Amygdala (tissue), 56 donors: ENCODE data around the gene TBX21.

Experiments
- DNase-seq, 56 donors: peaks; one replicate each; lab custom pipeline; 2025; lab: John Stamatoyannopoulos, UW

The TBX21 gene

DNA sequence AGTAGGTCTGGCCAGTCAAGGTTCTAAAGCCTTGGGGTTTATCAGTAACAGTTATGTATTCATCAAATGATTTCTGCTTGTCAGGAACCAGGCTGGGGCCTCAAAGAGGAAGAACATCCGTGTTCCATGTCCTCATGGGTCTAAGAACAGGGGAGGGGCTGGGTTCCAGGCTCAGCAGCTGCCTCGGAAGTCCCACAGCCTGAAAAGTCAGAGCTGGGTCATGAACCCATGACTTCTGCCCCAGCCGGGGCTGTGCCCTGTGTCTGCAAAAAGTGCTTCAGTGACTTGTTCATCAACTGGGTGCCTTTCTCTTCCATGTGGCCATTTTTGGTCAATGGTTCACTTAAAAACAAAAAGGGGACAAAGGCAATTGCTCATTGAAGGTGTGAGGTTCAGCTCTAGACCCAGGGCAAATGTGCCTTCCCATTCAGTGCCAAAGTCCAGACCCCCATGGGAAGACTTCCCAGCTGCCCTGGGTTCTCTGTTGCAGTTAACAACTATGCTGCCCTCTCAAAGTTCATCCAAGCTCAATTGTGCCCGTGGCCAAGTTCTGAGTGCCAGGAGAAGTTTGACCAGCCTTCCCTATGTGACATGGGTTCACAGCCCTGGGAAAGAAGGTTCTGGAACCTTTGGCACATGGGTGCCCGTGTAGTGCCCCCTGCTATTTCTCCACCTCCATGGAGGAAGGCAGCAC is 20.6 kb upstream of the TBX21 start:
- no peak for DNase-seq

DNA sequence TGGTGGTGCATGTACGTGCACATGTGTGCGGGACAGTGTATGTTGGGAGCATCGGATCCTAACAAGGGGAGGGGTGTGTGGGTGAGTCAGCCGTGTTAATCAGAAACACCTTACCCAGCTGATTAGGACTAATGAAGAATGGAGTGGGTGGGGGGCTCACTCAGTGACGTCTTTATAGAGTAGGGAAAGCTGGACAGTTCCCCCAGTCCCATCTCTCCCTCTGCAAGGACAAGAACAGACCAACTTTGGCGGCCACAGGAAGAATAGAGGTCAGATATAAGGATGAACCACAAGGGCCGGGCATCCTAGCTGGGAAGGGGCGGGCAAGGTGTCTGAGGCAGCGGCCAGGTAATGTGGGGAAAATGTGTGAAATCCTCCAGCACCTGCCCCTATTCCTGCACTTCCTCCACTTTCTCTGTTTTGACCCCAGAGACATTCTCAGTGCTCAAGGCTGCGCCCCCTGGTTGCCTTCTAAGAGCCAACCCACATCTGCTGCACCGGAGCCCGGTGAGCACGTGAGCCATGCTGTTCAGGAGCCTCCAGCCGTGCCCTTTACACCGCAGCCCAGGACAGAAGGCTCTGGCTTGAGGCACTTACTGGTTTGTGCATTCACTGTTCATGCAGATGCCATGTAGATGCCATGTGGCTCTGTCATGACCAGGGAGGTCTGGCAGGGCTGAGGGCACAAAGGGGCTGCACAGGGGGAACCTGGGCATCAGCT is 18.9 kb upstream of the TBX21 start:
- no peak for DNase-seq

GRCh38 chr17:47714773-47715396 is 18.2 kb upstream of the TBX21 start:
- DNase-seq: no peak

DNA sequence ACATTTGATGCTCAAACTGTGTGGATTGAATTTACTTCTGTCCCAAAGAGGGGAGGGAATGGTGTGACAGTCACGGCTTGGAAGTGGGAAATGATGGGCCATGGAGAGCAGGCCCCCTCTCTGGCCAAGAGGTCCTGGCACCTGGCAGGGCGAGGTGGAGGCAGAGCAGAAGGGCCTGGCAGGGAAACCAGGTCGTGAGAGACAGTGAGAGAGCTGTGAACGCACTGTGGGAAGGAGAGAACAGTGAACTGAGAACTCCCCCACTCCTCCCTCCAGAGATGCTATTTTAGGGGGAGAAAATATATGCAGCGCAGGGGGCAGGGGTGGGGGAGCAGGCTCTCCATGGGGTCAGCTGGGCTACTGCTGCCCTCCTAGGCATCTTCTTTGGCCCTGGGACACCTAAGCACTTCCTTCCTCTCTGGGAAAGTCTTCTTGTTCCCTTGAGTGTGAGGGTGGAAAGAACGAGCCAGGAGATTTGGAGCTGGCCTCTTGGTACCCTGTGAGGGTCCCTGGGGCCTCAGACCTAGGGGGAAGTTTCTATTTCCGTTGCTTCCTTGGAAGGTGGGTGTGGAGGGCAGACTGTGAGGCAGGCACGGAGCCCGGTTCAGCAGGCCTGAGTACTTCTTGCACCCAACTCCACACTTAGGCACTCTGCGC is 17.2 kb upstream of the TBX21 start:
- no peak for DNase-seq

DNA sequence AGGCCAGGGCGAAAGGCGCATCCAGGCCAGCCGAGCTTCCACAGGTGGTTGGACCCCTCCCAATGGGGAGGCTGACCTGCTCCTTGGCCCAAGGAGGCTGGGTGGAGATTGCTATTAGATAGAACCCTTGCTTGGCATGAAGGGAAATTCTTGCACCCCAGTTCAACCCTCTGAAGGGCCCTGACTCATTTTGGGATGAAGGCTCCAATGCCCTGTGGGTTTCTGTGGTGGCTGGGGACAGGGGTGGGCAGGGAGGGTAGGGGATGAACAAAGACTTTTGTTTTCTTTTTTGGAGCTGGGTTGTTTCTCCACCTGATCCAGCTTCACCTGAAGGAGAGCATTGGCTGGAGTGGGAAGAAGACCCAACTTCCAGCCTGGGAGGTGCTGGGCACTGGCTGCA is 16.7 kb upstream of the TBX21 start:
- DNase-seq: no peak

DNA sequence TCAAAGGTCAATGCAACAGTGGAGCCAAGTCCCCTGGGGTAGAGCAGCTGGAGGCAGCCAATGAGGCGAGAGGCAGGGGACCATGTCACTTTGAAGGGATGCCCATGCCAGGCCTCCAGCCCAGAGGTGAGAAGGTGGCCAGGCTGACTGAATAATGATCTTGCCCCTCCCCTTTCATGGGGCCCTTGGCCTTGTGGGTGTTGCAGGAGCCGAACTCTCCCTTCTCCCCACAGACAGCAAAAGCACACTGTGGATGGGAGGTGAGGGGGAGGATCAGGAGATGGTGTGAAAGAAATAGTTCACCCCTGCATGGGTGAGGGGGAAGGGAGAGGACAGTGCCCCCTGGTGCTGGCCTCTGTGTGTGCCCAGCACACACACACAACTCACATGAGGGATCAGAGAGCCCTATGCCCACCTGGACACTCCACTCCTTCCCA is 15.8 kb upstream of the TBX21 start:
- DNase-seq: no peak

DNA sequence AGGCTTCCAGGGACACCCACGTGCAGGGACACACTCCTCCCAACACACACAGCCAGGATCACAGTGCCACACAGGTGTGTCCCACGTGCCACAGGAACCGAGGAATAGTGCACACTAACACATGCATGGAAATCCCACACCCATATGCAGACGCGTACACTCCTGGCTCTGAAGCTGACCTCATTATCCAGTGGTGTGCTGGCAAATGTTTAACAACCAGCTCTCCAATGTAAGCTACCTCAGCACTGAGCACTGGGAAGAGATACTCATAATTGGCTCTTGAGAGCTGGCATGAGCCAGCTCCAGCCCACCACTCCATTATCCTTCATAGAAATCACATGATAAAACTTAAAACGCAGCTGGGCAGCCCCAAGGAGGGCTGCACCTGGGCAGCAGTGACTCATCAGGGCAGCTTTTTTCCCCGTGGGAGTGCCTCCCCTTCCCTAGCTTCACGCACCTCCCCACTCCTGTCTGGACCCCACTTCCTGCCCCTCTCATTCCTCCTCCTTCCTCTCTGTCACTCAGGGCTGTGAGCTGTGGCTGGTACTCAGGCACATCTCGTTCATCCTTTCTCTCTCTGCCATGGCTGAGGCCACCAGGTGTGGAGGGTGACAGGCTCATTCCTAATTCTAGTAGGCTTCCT is 14.9 kb upstream of the TBX21 start:
- no peak for DNase-seq

DNA sequence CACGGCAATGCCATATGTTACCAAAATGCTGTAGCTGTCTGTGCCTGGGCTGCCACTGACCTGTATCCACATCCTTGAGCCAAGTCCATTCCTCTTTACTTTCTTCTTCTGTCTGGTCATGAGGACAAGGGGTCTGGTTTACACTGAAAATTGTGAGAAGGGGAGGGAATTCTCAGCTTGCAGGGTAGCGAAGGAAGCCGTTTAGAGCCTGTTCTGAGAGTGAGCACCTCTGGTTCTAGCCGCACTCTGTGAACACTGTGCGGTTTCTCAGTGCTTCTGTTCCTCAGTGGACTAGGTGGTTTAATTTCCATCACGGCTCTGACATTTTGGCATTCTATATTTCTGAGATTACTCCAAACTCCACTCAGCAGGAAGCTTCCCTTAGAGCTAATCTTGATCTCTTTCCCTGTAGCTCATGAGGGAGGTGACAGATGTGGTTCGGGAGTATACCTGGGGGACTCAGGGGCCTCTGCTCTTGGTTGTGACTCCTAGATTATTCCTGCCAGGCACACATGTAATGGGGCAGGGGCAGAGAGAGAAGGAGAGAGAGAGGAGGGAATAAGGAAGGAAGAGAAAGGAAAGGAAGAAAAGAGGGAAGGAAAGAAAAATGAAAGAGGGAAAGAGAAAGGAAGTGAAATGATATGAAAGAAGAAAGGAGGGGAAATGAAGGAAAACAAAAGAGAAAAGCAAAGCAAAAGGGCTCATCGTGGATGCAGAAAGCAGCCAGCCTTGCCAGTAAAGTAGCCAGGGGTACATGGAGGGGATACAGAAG is 14.2 kb upstream of the TBX21 start:
- DNase-seq: no peak

DNA sequence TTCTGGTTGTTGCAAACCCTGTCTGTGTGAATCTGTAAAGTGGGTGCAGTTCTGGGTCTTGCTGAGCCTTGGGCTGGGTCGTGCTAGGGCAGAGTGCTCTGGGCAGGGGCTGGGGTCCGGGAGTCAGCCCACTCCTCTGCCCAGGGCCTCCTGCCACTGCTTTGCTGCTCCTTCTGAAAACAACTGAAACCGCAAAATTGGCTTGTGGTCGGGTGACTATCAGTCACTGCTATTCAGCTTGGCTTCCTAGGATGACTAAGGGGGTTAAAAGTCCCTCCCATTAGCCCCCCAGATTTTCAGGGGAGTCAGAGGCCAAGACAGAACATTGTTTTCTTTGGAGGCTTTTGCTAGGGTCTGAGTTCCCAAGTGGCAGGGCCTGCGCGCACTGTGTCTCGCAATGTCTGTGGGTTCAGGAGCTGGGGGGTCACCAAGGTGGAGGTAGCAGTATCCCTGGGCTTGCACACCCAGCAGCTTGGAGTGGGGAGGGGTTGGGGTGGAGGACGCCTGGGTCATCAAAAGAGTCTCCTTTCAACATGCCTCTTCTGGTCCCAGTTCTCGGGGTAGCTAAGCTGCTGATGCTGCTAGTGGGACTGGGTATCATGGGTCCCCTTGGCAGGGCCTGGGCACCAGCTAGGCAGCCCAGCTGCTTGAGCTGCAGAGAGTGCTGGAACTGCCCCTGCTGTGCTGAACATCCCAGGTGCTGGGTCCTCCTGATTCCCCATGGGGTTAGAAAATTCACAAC is 13.5 kb upstream of the TBX21 start:
- DNase-seq: no peak

DNA sequence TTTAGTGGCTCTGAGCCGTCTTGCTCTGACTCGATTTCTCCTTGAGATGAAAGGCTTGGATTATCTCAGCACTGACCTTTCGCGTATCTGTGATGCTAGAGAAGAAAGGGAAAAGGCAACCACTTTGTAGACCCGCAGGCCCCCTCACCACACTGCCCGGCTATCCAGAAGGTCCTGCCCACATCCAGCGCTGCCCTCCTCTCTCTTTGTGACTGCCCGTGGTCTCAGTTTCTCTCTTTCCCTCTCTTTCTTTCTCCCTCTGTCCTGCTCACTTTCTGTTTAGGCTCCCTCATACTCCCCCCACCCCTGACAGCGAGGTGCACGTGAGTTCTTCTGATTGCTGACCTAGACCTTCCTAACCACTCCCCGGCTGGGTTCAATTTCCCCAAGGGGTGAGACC is 12.8 kb upstream of the TBX21 start:
- DNase-seq: no peak

GRCh38 chr17:47720754-47721533 is 12.1 kb upstream of the TBX21 start:
- peak in 2 of 56 donors; percentile 16 to 18 for DNase-seq

DNA sequence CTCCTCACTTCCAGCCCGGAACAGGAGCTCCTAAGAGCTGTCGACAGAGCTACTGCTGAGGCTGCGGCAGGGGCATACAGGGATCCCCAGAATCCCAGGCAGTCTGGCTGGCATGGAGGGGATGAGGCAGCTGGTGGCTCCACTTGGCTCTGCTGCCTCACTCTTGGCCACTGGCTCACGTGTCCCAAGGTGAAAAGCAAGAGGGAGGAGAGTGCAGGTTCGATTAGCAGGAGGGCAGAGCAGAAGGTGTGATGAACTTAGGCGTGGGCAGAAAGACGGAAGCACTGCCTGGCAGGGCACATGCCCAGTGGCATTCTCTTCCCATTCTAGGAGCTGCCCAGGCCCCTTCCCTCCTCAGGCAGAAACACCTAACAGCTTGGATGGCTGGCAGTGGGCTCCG is 11.3 kb upstream of the TBX21 start:
- DNase-seq: no peak

DNA sequence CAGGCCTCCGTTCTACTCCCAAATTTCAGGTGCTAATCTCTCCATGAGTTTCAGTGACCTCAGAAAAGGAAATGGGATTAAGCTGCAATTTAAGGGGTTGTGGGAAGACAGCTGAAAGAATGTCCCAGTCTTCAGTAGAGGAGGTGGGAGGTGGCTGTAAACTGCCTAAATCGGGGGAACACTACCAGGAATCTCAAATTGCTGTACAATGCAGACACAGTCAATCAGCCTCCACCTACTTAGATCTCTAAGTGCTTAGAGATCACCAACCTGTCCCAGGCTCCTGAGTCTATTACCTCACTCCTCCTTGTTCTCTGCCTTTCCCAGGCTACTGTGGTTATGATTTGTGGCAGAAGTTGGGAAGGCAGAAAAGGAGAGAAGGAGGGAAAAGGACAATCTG is 8.3 kb upstream of the TBX21 start:
- no peak for DNase-seq

- DNase-seq: no peak
These were observed 7.5 kb upstream of the TBX21 start for GRCh38 chr17:47725446-47726111.

GRCh38 chr17:47726796-47727703 is 6.0 kb upstream of the TBX21 start:
- no peak for DNase-seq

DNA sequence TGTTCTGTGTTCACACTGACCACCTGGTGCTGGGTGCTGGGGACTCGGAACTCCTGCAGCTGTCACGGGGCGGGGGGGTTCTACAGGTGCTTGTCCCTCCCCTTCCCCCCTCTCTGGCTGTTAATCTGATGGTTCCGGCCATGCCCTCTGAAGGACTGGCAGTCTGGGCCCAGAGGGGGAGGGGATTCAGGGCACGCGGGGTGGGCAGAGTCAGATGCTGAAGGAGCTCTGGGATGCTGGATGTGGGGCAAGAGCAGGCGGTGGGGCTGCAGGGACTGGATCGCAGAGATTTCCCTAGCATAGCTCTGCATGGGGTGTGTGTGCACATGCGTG is 5.4 kb upstream of the TBX21 start:
- DNase-seq: no peak
